ENCODE measurements around the gene APP. TPM values are rescaled to one million over a fixed set of nuclear protein-coding genes. Genes with fewer than 3 reads are reported as not detected.

APP gene
- total RNA-seq, 2 donors from 2014 or later, result 256 to 423 TPM

DNA sequence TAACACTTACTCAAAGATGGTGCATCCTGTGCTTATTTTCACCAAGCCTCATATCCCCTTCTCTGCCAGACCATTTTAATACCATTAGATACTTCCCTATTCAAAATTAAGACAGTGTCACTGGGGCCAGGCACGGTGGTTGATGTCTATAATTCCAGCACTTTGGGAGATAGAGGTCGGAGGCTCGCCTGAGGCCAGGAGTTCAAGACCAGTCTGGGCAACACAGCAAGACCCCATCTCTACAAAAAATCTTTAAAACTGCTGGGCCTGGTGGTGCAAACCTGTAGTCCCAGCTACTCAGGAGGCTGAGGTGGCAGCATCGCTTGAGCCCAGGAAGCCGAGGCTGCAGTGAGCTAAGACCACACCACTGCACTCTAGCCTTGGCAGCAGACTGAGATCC, 28.2 kb downstream of the APP start:
- ATAC-seq, result no peak
- intact Hi-C loops (cut with DNase I), result no loop called here
- 96 to 100% methylated on average over 5 of the region's 5 CpGs for WGBS, 2 donors
- Histone ChIP-seq H3K36me3 (replicated peaks in 1 of 2; ENCODE audit: insufficient read depth in 1 of 2, low read depth in 2 of 2) (no peaks in the 10 kb centered on the region), H3K9me3 (no peaks in the 10 kb centered on the region), H3K4me3 (no peak overlapping the region), H3K4me1 (peaks cover 16% of the 10 kb centered on the region), H3K27ac (no peak overlapping the region), H3K27me3 (no peaks in the 10 kb centered on the region)
- no peak for TF ChIP-seq POLR2A (IDR thresholded peaks at IDR 0.05)
- TF ChIP-seq, protein P1, sequence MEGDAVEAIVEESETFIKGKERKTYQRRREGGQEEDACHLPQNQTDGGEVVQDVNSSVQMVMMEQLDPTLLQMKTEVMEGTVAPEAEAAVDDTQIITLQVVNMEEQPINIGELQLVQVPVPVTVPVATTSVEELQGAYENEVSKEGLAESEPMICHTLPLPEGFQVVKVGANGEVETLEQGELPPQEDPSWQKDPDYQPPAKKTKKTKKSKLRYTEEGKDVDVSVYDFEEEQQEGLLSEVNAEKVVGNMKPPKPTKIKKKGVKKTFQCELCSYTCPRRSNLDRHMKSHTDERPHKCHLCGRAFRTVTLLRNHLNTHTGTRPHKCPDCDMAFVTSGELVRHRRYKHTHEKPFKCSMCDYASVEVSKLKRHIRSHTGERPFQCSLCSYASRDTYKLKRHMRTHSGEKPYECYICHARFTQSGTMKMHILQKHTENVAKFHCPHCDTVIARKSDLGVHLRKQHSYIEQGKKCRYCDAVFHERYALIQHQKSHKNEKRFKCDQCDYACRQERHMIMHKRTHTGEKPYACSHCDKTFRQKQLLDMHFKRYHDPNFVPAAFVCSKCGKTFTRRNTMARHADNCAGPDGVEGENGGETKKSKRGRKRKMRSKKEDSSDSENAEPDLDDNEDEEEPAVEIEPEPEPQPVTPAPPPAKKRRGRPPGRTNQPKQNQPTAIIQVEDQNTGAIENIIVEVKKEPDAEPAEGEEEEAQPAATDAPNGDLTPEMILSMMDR (IDR thresholded peaks at IDR 0.05), result no peak
- no peak for DNase-seq

DNA sequence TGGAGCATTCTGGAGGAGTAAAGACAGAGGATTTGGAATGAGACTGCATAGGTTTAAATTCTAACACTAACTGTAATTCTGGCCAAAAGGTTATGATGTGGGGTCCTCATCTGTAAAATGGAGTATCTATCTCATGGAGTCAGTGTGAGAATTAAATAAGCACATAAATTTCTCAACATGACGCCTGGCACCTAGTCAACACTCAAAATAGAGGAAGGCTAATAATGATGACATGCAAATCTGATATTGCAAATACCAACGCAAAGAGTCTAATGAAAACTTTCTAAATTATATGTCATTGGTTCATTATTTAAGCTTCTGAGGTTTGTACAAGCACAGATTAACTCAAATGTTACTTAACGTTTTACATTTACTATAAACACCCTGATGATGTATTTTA, 29.6 kb downstream of the APP start:
- WGBS, 2 donors, result 70 to 80% methylated on average over 3 of the region's 3 CpGs
- no peak for TF ChIP-seq POLR2A (IDR thresholded peaks at IDR 0.05)
- TF ChIP-seq, protein P1 (IDR thresholded peaks at IDR 0.05), result no peak
- H3K4me1 ChIP-seq, result peaks cover 24% of the 10 kb centered on the region
- no peaks in the 10 kb centered on the region for H3K36me3 ChIP-seq (replicated peaks in 1 of 2; ENCODE audit: insufficient read depth in 1 of 2, low read depth in 2 of 2)
- no peaks in the 10 kb centered on the region for H3K27me3 ChIP-seq
- no peaks in the 10 kb centered on the region for H3K9me3 ChIP-seq
- intact Hi-C loops (cut with DNase I), result no loop called here
- H3K27ac ChIP-seq, result no peak overlapping the region
- no peak for DNase-seq
- ATAC-seq, result no peak
- H3K4me3 ChIP-seq, result no peak overlapping the region

DNA sequence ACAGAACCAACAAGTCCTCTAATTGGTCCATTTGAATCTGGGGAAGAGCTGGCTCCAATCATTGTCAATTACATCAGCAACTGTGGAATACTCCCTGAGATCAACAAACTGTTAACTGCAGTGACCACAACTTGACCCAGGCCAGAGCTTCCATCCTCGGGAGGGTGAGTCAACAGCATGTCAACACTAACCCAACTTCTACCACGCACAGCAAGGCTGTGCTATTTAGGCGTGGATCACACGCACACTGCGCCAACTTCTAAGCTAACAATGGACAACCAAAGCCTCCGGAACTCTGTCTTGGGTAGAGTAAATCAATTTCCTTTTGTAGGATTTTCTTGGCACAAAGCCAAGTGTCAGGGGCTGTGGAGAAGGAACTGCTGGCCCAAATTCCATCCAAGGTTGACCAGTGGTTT, 30.4 kb downstream of the APP start:
- TF ChIP-seq, protein P1 (IDR thresholded peaks at IDR 0.05), result no peak
- TF ChIP-seq POLR2A (IDR thresholded peaks at IDR 0.05), result no peak
- H3K36me3 ChIP-seq (replicated peaks in 1 of 2; ENCODE audit: insufficient read depth in 1 of 2, low read depth in 2 of 2), result no peaks in the 10 kb centered on the region
- intact Hi-C loops (cut with DNase I), result no loop called here
- peaks cover 29% of the 10 kb centered on the region for H3K4me1 ChIP-seq
- ATAC-seq, result peak; percentile 33
- peak overlapping the region in 1 of 4 donors; percentile 16 for H3K27ac ChIP-seq
- WGBS, 2 donors, result 49 to 71% methylated on average over 6 of the region's 6 CpGs
- DNase-seq, result peak in 2 of 4 donors; percentile 22 to 30
- no peaks in the 10 kb centered on the region for H3K27me3 ChIP-seq
- H3K4me3 ChIP-seq, result no peak overlapping the region
- no peaks in the 10 kb centered on the region for H3K9me3 ChIP-seq

DNA sequence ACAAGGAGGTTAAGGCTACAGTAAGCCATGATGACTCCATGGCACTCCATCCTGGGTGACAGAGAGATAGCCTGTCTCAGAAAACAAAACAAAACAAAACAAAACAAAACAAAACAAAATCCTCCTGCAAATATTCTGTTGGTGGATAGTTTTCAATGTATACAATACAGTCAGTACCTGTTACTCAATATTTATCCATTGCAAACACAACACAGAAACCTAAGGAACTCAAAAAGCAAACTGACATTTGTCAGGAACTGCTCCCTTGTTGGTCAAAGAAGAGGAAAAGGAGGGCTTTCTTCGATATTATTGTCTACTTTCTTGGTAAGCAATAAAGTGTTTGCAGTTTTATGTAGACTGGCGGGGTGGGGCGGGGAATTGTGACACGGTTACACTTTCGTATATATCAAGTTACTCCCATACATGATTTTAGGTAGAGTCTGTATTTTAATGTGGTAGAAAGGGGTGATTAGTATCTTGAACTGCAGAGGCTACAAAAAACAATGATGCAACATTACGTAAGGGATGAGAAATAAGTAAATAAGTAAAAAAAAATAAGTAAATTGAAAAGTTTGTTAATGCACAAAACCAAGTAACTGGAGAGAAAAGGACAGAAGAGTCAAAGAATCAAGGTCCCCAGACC, 31.8 kb downstream of the APP start:
- TF ChIP-seq, protein P1 (IDR thresholded peaks at IDR 0.05), result no peak
- no peak for TF ChIP-seq POLR2A (IDR thresholded peaks at IDR 0.05)
- H3K9me3 ChIP-seq, result no peaks in the 10 kb centered on the region
- intact Hi-C loops (cut with DNase I), result no loop called here
- H3K27me3 ChIP-seq, result no peaks in the 10 kb centered on the region
- no peak overlapping the region for H3K4me3 ChIP-seq
- H3K36me3 ChIP-seq (replicated peaks in 1 of 2; ENCODE audit: insufficient read depth in 1 of 2, low read depth in 2 of 2), result no peaks in the 10 kb centered on the region
- ATAC-seq (no peak), DNase-seq (no peak)
- H3K27ac ChIP-seq, result no peak overlapping the region
- peaks cover 29% of the 10 kb centered on the region for H3K4me1 ChIP-seq
- 86 to 89% methylated on average over 6 of the region's 6 CpGs for WGBS, 2 donors
